CD14-positive monocyte (primary cell): Measurements from ENCODE around the gene ITSN1. TPM values are rescaled to one million over a fixed set of nuclear protein-coding genes. Genes with fewer than 3 reads are reported as not detected.

Experiments
- DNase-seq, 3 donors: peaks; one replicate each; pipeline ENCODE4 v3.0.0-alpha.2; 2011 to 2022
- H2AFZ ChIP-seq: 2 replicates; pipeline ENCODE4 v1.6.0; 2012; ENCODE audit warnings: mild to moderate bottlenecking, low read depth, low read length, inconsistent platforms; ENCODE audit not compliant: insufficient read depth, poor library complexity, severe bottlenecking
- H3K27ac ChIP-seq, 2 donors: 1 replicate in 1 of 2; 2 replicates in 1 of 2; pipeline ENCODE4 v1.5.1; 2012 to 2013; ENCODE audit warnings: low read length in 2 of 2, control low read depth in 1 of 2, inconsistent platforms in 1 of 2, low read depth in 1 of 2, mild to moderate bottlenecking in 1 of 2
- H3K27me3 ChIP-seq, 2 donors: one replicate each; pipeline versions ENCODE4 v1.6.0 to v1.6.1; 2011 to 2013; ENCODE audit warnings: low read length in 2 of 2; ENCODE audit not compliant: control insufficient read depth in 2 of 2, insufficient read depth in 2 of 2
- H3K36me3 ChIP-seq, 2 donors: replicated peaks in 1 of 2; 1 replicate in 1 of 2; 2 replicates in 1 of 2; pipeline versions ENCODE4 v1.5.1 to v1.6.1; 2012 to 2013; ENCODE audit warnings: low read length in 2 of 2, control low read depth in 1 of 2, inconsistent platforms in 1 of 2, mild to moderate bottlenecking in 1 of 2; ENCODE audit not compliant: insufficient read depth in 2 of 2, control insufficient read depth in 1 of 2
- H3K4me1 ChIP-seq, 2 donors: 1 replicate in 1 of 2; 2 replicates in 1 of 2; pipeline versions ENCODE4 v1.5.1 to v1.6.1; 2012 to 2013; ENCODE audit warnings: low read length in 2 of 2, control low read depth in 1 of 2, inconsistent platforms in 1 of 2, mild to moderate bottlenecking in 1 of 2, moderate library complexity in 1 of 2; ENCODE audit not compliant: insufficient read depth in 2 of 2, control insufficient read depth in 1 of 2
- H3K4me2 ChIP-seq: replicated peaks from 2 replicates; pipeline ENCODE3; 2012; ENCODE audit warnings: low read length, moderate library complexity, mild to moderate bottlenecking; ENCODE audit not compliant: poor library complexity, severe bottlenecking; ENCODE audit errors: extremely low read depth
- H3K4me3 ChIP-seq, 3 experiments: fragments of 200-600 bp in 1 of 3; sonication (generic) in 1 of 3; replicated peaks in 1 of 3; 1 replicate in 2 of 3; 2 replicates in 1 of 3; pipeline ENCODE4 v1.5.1; 2011 to 2013; ENCODE audit warnings: low read length in 3 of 3, mild to moderate bottlenecking in 3 of 3, control low read depth in 2 of 3, low read depth in 2 of 3, inconsistent platforms in 1 of 3, moderate library complexity in 1 of 3
- H3K79me2 ChIP-seq: 2 replicates; pipeline ENCODE4 v1.6.0; 2012; ENCODE audit warnings: mild to moderate bottlenecking, control low read depth, inconsistent platforms, low read length, moderate library complexity; ENCODE audit not compliant: insufficient read depth
- H3K9ac ChIP-seq: 2 replicates; pipeline ENCODE4 v1.6.0; 2017; ENCODE audit warnings: low read length, mild to moderate bottlenecking; ENCODE audit not compliant: insufficient read depth, poor library complexity, severe bottlenecking
- H3K9me3 ChIP-seq, 2 donors: replicated peaks in 1 of 2; 1 replicate in 1 of 2; 2 replicates in 1 of 2; pipeline versions ENCODE4 v1.5.1 to v1.6.1; 2012 to 2013; ENCODE audit warnings: low read length in 2 of 2, control low read depth in 1 of 2; ENCODE audit not compliant: control insufficient read depth in 1 of 2, insufficient read depth in 1 of 2
- H4K20me1 ChIP-seq: 2 replicates; pipeline ENCODE4 v1.6.0; 2012; ENCODE audit warnings: mild to moderate bottlenecking, low read length, control low read depth, moderate library complexity; ENCODE audit not compliant: insufficient read depth
- H3K27ac Mint-ChIP-seq, 7 donors: one replicate each; pipeline ENCODE4 v1.8.0; 2020; ENCODE audit warnings: mild to moderate bottlenecking in 7 of 7, mixed read lengths in 7 of 7, moderate library complexity in 6 of 7, inconsistent platforms in 2 of 7
- H3K27me3 Mint-ChIP-seq, 3 donors: one replicate each; pipeline ENCODE4 v1.8.0; 2021 to 2022; ENCODE audit warnings: low read depth in 3 of 3, mild to moderate bottlenecking in 3 of 3, mixed read lengths in 3 of 3, moderate library complexity in 3 of 3, inconsistent platforms in 1 of 3
- H3K36me3 Mint-ChIP-seq, 2 donors: one replicate each; pipeline ENCODE4 v1.8.0; 2020; ENCODE audit warnings: mixed read lengths in 2 of 2, inconsistent platforms in 1 of 2, mild to moderate bottlenecking in 1 of 2
- H3K4me1 Mint-ChIP-seq: one replicate; pipeline ENCODE4 v1.8.0; 2020; ENCODE audit warnings: mild to moderate bottlenecking, mixed read lengths
- H3K4me3 Mint-ChIP-seq, 2 donors: one replicate each; pipeline ENCODE4 v1.8.0; 2020; ENCODE audit warnings: mild to moderate bottlenecking in 2 of 2, mixed read lengths in 2 of 2, moderate library complexity in 1 of 2
- H3K9me3 Mint-ChIP-seq, 7 donors: one replicate each; pipeline ENCODE4 v1.8.0; 2020 to 2022; ENCODE audit warnings: mixed read lengths in 7 of 7, mild to moderate bottlenecking in 6 of 7, moderate library complexity in 6 of 7, inconsistent platforms in 2 of 7
- CTCF ChIP-seq: fragments of 200-600 bp; IDR thresholded peaks from one replicate; pipeline ENCODE4 v1.8.0; 2022; ENCODE audit warnings: antibody characterized with exemption, mild to moderate bottlenecking
- WGBS: methylation state at CpG from one replicate; pipeline ENCODE4 v1.1.5; 2013; ENCODE audit warnings: missing lambda C conversion rate; ENCODE audit not compliant: insufficient coverage; 5-methylcytosine and 5-hydroxymethylcytosine counted together
- intact Hi-C, 2 donors: fragments of 100-400 bp; cut with micrococcal nuclease; formaldehyde crosslinking; loops; one replicate each; pipeline versions ENCODE4 v1.15.0 to v1.15.1; 2023
- polyA plus RNA-seq, 3 donors: library from polyadenylated mRNA; depleted of rRNA in 1 of 3; unstranded in 2 of 3; stranded (reverse) in 1 of 3; fragments of 300-500 nt in 2 of 3; fragments of >200 nt in 1 of 3; fragmentation: Illumina TruSeq in 2 of 3; gene quantifications; 1 replicate in 2 of 3; 2 replicates in 1 of 3; pipeline ENCODE4 v1.2.3, GENCODE V29; 2012 to 2021

ITSN1 gene
- polyA plus RNA-seq, 3 donors = 4.7 to 10.3 (median 5.1) TPM

- H3K9me3 ChIP-seq = no peaks in the 10 kb centered on the region
- intact Hi-C loops = no loop called here
- no peak overlapping the region for H3K4me2 ChIP-seq
- no peak overlapping the region for H3K4me3 ChIP-seq
- peaks cover 11 to 16% of the 10 kb centered on the region in 2 donors for H3K4me1 ChIP-seq
- peaks cover 0 to 2% (median 0%) of the 10 kb centered on the region in 3 donors for H3K27me3 Mint-ChIP-seq
- H3K27me3 ChIP-seq = no peaks in the 10 kb centered on the region
- H3K27ac ChIP-seq = no peak overlapping the region
- H3K9me3 Mint-ChIP-seq = no peaks in the 10 kb centered on the region
- peaks cover 0 to 2% of the 10 kb centered on the region in 2 donors for H3K36me3 ChIP-seq
- H4K20me1 ChIP-seq = no peaks in the 10 kb centered on the region
- no CpG with 5 or more reads among the region's 2 CpGs for WGBS
- no peaks in the 10 kb centered on the region for H3K79me2 ChIP-seq
- peaks cover 19% of the 10 kb centered on the region for H3K4me1 Mint-ChIP-seq
- DNase-seq = no peak
- no peak overlapping the region for H3K27ac Mint-ChIP-seq
- peaks cover 2 to 6% of the 10 kb centered on the region in 2 donors for H3K36me3 Mint-ChIP-seq
- no peak overlapping the region for H3K4me3 Mint-ChIP-seq
- no peak overlapping the region for H2AFZ ChIP-seq
- no peak for TF ChIP-seq CTCF
- H3K9ac ChIP-seq = no peak overlapping the region
Measured at GRCh38 chr21:33808715-33809367, 166.5 kb downstream of the ITSN1 start.

GRCh38 chr21:33810766-33811165 lies 168.5 kb downstream of the ITSN1 start:
- H4K20me1 ChIP-seq = no peaks in the 10 kb centered on the region
- H3K4me3 ChIP-seq = no peak overlapping the region
- intact Hi-C loops = no loop called here
- no peak for TF ChIP-seq CTCF
- 100% methylated on average over 2 of the region's 4 CpGs for WGBS
- no peaks in the 10 kb centered on the region for H3K9me3 ChIP-seq
- H3K27ac ChIP-seq = peak overlapping the region in 1 of 2 donors; percentile 45
- H3K4me2 ChIP-seq = no peak overlapping the region
- peaks cover 22% of the 10 kb centered on the region for H3K4me1 Mint-ChIP-seq
- H3K79me2 ChIP-seq = no peaks in the 10 kb centered on the region
- no peak for DNase-seq
- peaks cover 8 to 20% of the 10 kb centered on the region in 2 donors for H3K36me3 ChIP-seq
- no peak overlapping the region for H3K27ac Mint-ChIP-seq
- H3K36me3 Mint-ChIP-seq = peaks cover 18 to 21% of the 10 kb centered on the region in 2 donors
- H3K9me3 Mint-ChIP-seq = peaks cover 0 to 2% (median 0%) of the 10 kb centered on the region in 7 donors
- H3K4me3 Mint-ChIP-seq = no peak overlapping the region
- peaks cover 11 to 16% of the 10 kb centered on the region in 2 donors for H3K4me1 ChIP-seq
- no peak overlapping the region for H2AFZ ChIP-seq
- no peaks in the 10 kb centered on the region for H3K27me3 ChIP-seq
- peaks cover 0 to 2% (median 0%) of the 10 kb centered on the region in 3 donors for H3K27me3 Mint-ChIP-seq
- no peak overlapping the region for H3K9ac ChIP-seq
